AG09319 (cell line): ENCODE data around the gene B4GALT1.

Experiments used
- DNase-seq: peaks from one replicate; pipeline ENCODE4 v3.0.0-alpha.2; 2010; ENCODE audit warnings: low read depth; ENCODE audit errors: extremely low read depth
- TF ChIP-seq, protein P1 (sequence below): IDR thresholded peaks from 2 replicates; pipeline ENCODE4 v1.5.1; 2011; ENCODE audit warnings: low read depth, mild to moderate bottlenecking, inconsistent platforms, low read length, moderate library complexity

Gene B4GALT1

DNA sequence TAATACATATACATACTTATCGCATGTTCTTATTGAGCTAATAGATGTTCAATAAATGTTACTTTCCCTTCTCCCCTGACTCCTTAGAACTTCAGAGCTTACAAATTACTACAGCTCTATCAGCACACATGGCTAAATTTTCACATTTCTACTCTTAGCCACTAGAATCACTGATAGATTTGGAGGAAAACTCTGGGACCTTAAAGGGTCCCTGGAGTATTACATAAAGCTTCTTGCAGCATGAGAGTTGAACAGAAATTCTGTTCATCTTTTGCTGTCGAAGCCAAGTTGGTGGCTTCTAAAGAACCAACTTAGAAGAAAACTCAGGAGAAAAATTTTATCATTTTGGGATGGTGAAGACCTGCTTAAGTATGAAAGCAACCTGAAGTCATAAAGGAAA is 15.5 kb downstream of the B4GALT1 start:
- DNase-seq = no peak
- TF ChIP-seq, protein P1, sequence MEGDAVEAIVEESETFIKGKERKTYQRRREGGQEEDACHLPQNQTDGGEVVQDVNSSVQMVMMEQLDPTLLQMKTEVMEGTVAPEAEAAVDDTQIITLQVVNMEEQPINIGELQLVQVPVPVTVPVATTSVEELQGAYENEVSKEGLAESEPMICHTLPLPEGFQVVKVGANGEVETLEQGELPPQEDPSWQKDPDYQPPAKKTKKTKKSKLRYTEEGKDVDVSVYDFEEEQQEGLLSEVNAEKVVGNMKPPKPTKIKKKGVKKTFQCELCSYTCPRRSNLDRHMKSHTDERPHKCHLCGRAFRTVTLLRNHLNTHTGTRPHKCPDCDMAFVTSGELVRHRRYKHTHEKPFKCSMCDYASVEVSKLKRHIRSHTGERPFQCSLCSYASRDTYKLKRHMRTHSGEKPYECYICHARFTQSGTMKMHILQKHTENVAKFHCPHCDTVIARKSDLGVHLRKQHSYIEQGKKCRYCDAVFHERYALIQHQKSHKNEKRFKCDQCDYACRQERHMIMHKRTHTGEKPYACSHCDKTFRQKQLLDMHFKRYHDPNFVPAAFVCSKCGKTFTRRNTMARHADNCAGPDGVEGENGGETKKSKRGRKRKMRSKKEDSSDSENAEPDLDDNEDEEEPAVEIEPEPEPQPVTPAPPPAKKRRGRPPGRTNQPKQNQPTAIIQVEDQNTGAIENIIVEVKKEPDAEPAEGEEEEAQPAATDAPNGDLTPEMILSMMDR = no peak

DNA sequence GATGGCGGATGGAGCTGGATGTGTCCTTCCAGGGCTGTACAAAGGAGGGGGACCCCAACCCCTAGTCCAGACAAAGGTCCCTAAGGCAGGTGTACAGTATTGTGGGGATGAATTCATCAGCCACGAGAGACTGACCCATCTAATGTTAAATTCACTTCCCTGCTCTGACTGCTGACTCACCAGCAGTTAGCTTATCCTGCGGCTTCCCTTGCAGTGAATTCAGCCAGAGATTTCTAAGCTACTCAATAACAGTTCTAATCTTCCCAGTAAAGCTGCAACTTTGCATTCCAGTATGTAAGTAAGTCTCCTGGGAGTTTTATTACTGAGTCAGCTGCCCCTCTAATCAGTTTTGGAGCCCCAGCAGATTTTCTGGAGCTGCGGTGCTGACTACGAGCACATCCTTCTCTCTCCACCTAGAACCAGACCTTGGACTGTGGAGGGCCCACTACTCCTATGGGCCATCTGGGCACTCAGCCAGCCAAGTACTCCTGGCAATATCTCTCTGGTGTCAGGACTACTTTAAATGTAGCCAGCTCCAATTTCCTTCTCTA is 16.1 kb downstream of the B4GALT1 start:
- TF ChIP-seq, protein P1 = no peak
- peak; percentile 91 for DNase-seq

GRCh38 chr9:33148367-33149014 is 18.6 kb downstream of the B4GALT1 start:
- TF ChIP-seq, protein P1 = no peak
- DNase-seq = no peak

- TF ChIP-seq, protein P1 = no peak
- no peak for DNase-seq
Observed at GRCh38 chr9:33147416-33148169, 19.5 kb downstream of the B4GALT1 start.

GRCh38 chr9:33146298-33146697 is 20.8 kb downstream of the B4GALT1 start:
- TF ChIP-seq, protein P1 = no peak
- no peak for DNase-seq

GRCh38 chr9:33144551-33144950 is 22.6 kb downstream of the B4GALT1 start:
- DNase-seq = no peak
- TF ChIP-seq, protein P1 = no peak

DNA sequence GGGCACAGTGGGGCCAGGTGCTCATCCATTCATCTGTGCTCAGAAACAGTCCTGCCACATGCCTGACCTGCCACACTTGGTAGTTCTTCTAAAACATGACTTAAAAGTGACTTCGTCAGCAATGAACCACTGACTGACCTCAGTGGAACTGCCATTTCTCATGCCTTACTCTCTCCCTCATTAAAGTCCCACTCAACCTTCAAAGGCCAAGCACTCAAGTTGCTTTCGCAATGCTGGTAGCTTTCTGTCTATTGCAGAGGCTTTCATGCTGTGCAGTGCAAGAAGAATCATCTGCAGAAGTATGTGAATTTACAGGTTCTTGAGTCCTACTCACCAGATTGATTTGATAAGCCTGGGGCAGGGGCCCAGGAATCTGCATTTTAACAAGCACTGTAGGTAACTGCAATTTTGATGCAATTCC is 23.9 kb downstream of the B4GALT1 start:
- DNase-seq = no peak
- TF ChIP-seq, protein P1 = no peak
